Prostate gland (tissue), 2 donors: ENCODE measurements around the gene ASCC3.

Source experiments
- POLR2A ChIP-seq: fragments of 450-650 bp; IDR thresholded peaks from one replicate; pipeline ENCODE4 v1.6.1; 2016; ENCODE audit warnings: antibody characterized with exemption, mild to moderate bottlenecking
- POLR2AphosphoS5 ChIP-seq: sonication (generic); formaldehyde crosslinking; IDR thresholded peaks from one replicate; pipeline ENCODE4 v1.6.1; 2017; ENCODE audit warnings: antibody characterized with exemption
- TF ChIP-seq, protein P1 (sequence below), 4 experiments: fragments of 200-600 bp in 2 of 4; fragments of 450-650 bp in 2 of 4; sonication (generic) in 2 of 4; IDR thresholded peaks; 1 replicate in 3 of 4; 2 replicates in 1 of 4; pipeline ENCODE4 v1.5.1; 2016 to 2019; ENCODE audit warnings: antibody characterized with exemption in 4 of 4, mild to moderate bottlenecking in 2 of 4, moderate library complexity in 2 of 4

DNA sequence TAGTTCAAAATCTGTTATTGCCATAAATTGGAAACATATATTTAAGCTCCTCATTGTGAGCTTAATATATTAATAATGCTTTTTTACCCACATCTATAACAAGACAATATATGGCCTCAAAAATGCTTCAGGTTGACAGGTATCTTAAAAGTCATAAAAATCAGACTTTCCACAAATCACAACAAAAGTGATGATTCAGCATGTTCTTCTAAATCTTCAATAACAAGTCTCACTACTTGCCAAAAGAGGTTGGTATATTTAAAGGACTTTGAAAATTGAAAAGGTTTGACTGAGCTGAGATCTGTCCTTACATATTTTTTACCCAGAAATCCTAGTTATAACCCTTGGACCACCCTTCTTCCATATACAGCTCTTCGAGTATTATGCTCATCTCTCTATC lies 41.7 kb downstream of the ASCC3 start:
- TF ChIP-seq POLR2AphosphoS5 (no peak), POLR2A (no peak)
- TF ChIP-seq, protein P1, sequence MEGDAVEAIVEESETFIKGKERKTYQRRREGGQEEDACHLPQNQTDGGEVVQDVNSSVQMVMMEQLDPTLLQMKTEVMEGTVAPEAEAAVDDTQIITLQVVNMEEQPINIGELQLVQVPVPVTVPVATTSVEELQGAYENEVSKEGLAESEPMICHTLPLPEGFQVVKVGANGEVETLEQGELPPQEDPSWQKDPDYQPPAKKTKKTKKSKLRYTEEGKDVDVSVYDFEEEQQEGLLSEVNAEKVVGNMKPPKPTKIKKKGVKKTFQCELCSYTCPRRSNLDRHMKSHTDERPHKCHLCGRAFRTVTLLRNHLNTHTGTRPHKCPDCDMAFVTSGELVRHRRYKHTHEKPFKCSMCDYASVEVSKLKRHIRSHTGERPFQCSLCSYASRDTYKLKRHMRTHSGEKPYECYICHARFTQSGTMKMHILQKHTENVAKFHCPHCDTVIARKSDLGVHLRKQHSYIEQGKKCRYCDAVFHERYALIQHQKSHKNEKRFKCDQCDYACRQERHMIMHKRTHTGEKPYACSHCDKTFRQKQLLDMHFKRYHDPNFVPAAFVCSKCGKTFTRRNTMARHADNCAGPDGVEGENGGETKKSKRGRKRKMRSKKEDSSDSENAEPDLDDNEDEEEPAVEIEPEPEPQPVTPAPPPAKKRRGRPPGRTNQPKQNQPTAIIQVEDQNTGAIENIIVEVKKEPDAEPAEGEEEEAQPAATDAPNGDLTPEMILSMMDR (IDR thresholded peaks at IDR 0.05), result no peak
